HG02870 (cell line): ENCODE results near the gene CEP43.

Experiments
- ATAC-seq: cut with Tn5 transposase; IDR thresholded peaks from one replicate; pipeline ENCODE4 v1.9.1; 2021; ENCODE audit warnings: mild to moderate bottlenecking, moderate library complexity; ENCODE audit not compliant: unreplicated experiment

The CEP43 gene

GRCh38 chr6:166960609-166960978 is 38.6 kb upstream of the CEP43 start:
- ATAC-seq, result no peak

DNA sequence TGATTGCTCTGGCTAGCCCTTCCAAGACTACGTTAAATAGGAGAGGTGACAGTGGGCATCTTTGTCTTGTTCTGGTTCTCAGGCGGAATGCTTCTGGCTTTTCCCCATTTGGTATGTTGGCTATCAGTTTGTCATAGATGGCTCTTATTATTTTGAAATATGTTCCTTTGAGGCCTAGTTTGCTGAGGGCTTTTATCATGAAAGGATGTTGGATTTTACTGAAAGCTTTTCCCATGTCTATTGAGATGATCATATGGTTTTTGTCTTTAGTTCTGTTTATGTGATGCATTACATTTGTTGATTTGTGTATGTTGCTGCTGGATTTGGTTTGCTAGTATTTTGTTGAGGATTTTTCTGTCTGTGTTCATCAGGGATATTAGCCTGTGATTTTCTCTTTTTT is 32.9 kb upstream of the CEP43 start:
- ATAC-seq, result no peak

GRCh38 chr6:166969390-166970002 is 29.7 kb upstream of the CEP43 start:
- no peak for ATAC-seq

GRCh38 chr6:166970091-166970490 is 29.1 kb upstream of the CEP43 start:
- ATAC-seq, result no peak

- no peak for ATAC-seq
Observed at GRCh38 chr6:166970776-166971175, 28.4 kb upstream of the CEP43 start.

GRCh38 chr6:166971271-166971670 is 27.9 kb upstream of the CEP43 start:
- no peak for ATAC-seq

DNA sequence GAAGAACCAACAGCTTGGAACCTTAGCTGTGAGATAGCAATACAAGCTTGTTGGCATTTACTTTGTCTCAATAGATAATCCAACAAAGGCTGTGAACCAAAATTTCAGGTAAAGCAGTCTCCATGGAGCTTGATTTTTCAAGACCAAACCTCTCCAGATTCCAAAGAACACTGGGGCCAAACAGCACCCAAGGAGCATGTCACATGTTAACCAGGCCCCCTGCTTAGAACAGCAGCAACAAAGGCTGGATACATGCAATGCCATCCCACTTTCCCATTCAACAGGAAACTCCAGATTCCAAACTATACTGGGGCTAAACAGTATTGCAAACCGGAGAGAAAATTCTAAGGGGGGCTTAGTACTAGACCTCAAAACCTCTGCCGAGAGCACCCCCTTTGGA is 27.1 kb upstream of the CEP43 start:
- ATAC-seq, result no peak

DNA sequence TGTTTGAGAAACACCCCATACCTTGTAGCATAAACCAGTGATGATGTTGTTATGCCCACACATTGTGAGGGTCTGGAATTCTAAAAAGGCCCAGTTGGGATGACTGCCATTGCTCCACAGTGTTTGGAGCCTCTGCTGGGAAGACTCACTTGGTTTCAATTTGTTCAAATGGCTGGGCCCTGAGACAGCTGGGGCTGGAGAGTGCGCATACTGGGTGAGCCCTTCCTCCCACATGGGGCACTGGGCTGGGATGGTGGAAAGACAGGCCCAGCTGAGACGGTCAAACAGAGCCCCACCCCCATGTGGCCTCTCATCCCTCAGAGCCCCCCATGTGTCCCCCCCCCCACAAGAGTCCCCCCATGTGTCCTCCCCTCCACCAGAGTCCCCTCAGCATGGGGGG is 22.6 kb upstream of the CEP43 start:
- no peak for ATAC-seq

DNA sequence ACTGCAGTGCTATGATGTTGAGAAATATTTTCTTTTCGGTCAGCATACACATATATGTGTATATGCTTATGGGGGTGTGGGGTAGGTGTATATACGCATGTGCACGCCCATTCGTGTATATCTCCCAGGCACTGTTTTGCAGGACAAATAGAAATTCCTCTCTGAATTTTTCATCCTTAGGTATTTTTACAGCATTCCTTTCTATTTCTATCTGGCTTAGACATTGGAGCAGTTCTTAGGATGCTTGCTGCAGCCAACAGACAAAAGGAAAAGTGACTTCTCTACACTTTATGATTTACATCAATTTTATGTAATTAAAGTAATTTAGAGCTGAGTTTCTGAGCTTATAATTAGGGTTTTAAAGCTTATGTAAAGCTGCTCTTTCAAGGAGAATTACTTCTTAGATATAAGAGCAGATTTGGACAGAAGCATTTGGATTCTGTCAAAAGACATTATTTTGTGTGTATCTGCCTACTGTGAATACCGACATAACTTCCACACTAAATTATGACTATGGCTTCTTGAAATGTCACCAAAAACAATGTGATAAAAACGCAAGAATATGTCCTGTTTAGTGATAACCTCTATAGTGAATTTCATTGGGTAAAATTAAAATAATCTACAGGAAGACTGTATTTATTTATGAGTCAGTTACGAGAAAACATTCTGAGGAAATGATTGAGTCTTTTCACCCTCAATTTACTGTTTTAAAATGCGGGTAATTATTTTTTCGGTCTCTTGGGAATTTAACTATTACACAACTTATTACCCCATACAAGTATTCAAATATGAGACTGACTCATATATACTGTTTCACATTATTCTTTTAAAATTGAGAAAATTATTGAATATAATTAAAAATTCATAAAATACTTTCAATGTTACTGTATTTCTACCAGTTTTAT is 21.3 kb upstream of the CEP43 start:
- ATAC-seq, result no peak

GRCh38 chr6:166980738-166981137 is 18.5 kb upstream of the CEP43 start:
- no peak for ATAC-seq

DNA sequence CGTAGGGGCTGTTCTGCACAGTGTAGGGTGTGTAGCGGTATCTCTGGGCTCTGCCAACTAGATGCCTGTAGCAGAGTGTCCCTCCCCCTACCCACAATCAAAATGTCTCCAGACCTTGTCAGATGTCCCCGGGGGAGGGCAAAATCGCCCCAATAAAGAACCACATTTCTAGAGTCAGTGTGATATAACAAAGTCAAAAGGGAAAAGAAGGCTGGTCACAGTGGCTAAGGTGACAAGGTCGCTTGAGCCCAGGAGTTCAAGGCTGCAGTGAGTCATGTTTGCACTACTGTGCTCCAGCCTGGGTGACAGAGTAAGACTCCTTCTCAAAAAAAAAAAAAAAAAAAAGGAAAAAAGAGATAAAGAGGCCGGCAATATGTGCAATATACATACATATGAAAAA is 11.7 kb upstream of the CEP43 start:
- ATAC-seq, result no peak

- ATAC-seq, result no peak
Observed at GRCh38 chr6:166987930-166988329, 11.3 kb upstream of the CEP43 start.

GRCh38 chr6:166988674-166989201 is 10.5 kb upstream of the CEP43 start:
- ATAC-seq, result no peak

DNA sequence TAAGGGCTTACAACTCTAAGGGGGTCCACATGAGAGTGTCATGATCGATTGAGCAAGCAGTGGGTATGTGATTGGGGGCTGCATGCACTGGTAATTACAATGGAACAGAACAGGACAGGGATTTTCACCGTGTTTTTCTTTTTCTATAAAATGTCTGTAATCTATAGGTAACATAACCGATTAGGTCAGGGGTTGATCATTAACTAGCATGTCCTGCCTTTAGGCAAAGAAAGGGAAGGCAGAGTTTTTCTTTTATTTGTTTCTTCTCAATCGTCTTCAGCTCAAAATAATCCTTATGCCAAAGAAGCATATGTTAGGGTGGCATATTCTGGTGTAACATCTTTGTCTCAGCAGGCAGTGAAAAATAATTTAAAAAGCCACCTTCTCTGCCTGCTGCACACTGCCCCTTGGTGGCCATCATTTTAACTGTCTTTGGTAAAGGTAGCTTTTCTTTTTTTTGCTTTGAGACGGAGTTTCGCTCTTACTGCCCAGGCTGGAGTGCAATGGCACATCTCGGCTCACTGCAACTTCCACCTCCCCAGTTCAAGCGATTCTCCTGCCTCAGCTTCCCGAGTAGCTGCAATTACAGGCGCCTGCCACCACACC is 9.7 kb upstream of the CEP43 start:
- peak; percentile 73 for ATAC-seq

DNA sequence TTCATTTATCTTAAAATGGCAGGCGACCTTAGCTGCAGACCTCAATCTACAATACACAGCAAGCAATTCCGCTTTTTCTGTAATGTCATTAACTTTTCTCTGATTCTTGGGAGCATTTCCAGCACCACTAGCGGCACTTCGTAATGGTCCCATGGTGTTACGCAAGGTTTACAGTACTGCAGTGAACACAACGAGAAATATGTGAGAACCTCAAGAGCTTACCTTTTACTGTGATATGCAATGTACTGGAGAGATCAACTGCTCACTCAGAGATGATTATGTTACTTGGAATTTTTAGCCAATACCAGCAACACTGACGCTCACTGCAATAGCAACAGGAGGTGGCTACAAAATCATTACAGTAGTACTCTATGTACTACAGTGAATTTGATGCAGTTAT is 2.8 kb upstream of the CEP43 start:
- no peak for ATAC-seq

GRCh38 chr6:166997348-166997747 is 1.8 kb upstream of the CEP43 start:
- no peak for ATAC-seq

GRCh38 chr6:166997768-166998255 is 1.4 kb upstream of the CEP43 start:
- ATAC-seq, result peak; percentile 30

- peak; percentile 11 for ATAC-seq
Observed at GRCh38 chr6:166998256-166999144, 697 bp upstream of the CEP43 start.

GRCh38 chr6:166999884-167000253 is 672 bp downstream of the CEP43 start:
- ATAC-seq, result no peak

- ATAC-seq, result no peak
Observed at GRCh38 chr6:167000759-167001158, 1.6 kb downstream of the CEP43 start.
